NCI-H2196 treated with DMSO at 0.1 percent for 48 hours (cell line): ENCODE data around the gene CSNK2B.

ENCODE experiments used
- DNase-seq: peaks from one replicate; lab custom pipeline; 2025; ENCODE audit not compliant: unreplicated experiment; lab: John Stamatoyannopoulos, UW

CSNK2B gene

DNA sequence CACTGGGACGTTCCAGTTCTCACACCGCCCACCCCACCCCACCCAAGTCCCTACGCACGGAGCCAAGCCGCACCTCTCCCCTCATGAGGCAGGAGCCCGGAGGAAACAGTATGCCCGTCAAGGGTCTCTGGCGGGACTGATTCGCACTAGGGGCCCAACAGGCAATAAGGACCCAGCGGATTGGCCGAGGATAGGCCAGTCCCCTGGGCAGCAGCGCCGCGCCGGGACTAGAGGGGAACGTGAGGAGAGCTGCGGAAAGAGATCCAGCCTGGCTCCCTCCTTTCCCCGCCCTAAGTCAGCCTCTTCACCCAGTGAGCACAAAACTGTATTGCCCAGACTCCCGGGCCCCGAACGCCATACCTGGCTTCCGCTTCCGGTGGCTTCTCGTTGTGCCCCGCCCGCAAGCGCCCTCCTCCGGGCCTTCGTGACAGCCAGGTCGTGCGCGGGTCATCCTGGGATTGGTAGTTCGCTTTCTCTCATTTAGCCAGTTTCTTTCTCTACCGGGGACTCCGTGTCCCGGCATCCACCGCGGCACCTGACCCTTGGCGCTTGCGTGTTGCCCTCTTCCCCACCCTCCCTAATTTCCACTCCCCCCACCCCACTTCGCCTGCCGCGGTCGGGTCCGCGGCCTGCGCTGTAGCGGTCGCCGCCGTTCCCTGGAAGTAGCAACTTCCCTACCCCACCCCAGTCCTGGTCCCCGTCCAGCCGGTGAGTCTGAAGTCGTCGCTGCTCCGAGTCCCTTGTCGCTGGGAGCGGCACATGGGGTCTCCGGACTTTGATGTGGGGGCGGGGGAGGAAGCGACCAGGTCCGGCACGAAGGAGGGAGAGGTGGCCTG lies at the start of gene CSNK2B:
TSS of gene CSNK2B (plus strand) at position 580 of the 836 bp plus-strand sequence. CDS start 752 bp downstream, outside the sequence.
- DNase-seq = peak; percentile 97

GRCh38 chr6:31617010-31617409 lies 48.9 kb upstream of the CSNK2B start:
- DNase-seq = no peak

DNA sequence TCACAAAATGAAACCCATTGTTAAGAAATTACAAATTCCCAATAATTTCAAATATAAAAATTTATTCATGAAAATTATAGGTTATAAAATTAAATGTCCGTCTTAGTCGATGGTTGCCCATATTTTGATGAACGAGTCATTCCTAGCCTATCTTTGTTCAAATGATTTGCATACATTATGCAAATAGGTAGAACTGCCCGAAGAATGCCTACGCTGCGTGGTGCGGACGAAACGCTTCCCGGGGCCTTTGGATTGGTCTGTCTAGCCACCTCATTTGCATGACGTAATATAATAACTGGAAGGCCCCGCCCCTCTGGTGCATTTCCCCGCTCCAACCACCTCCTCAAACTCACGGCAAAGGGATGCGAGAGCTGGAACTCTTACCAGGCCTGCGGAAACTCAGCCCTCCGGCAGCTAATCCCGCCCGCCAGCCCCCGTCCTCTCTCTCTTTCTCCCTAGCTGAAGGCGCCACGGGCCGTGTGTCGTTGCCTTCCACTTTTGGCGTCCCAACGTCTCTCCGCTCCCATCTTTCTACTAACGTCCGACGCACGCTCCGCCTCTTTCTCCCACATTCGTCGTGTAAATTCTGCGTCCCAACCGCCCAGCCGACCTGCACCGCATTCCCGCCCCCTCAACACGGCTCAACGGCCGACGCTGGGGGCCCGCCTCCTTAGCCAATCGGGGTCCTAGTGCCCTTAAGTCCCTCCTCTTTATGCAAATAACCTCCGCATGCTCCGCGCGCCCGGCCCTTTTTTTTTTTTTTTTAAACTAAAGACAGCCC lies 45.9 kb upstream of the CSNK2B start:
- DNase-seq = peak; percentile 99

GRCh38 chr6:31620586-31621319 lies 45.1 kb upstream of the CSNK2B start, which contains the start of gene PRRC2A:
PRRC2A (plus strand) TSS chr6:31620715; CDS start chr6:31622790, 2,075 bp downstream.
- peak; percentile 76 for DNase-seq

DNA sequence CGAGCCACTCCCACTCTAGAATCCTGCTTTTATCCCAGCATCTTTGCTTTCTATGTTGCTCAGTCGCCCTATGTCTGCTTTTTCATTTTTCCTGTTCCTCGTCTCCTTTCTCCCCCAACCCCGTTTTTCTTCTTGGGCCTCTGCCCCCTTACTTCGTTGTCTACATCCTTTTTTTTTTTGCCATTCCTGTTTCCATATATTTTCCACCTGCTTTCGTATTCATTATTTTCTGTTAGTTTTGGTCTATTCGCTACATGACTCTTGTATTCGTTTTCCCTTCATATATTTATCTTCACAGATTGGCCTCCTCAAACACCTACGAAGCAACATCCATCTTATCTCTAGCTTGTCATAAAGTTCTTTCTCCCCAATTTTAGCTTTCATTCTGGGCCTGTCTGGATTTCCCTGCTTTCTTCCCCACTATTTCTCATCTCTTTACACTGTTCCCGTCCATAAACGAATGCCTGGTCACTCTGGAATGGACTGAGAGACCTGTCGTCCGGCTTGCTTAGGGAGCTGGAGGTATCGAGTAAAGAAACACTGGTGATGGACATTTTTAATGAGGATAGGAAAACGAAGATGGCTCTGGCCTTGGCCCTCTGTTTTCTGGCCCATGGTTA lies 44.5 kb upstream of the CSNK2B start:
- DNase-seq = no peak

- DNase-seq = no peak
Observed at GRCh38 chr6:31621991-31622390, 43.9 kb upstream of the CSNK2B start.

DNA sequence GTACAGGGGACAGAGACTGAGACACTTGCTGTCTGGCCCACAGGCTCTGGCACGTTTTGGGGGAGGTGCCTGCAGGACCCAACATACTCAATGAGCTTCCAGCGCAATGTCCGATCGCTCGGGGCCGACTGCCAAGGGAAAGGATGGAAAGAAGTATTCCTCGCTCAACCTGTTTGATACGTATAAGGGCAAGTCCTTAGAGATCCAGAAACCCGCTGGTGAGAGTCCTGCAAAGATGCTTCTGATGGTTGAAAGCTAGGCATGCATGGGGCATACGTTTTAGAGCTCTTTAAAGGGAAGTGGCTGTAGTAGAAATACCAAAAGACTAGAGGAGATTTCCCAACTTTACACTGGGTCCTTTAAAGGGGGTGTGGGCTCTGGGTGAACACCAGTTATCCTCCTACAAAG lies 43.2 kb upstream of the CSNK2B start:
- no peak for DNase-seq

- no peak for DNase-seq
Observed at GRCh38 chr6:31624070-31624469, 41.8 kb upstream of the CSNK2B start.

DNA sequence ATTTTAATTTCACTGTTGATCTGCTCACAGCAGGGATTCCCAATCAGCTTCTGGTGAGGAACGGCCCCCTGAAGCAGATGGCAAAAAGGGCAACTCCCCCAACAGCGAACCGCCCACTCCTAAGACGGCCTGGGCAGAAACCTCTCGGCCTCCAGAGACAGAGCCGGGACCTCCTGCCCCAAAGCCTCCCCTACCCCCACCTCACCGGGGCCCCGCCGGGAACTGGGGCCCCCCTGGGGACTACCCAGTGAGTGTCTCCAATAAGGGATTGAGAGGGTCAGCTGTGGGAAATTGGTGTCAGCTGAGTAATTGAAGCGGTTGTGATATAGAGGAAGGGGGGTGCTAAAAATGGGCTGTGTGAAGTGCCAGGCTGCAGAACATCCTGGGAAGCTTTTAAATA lies 38.9 kb upstream of the CSNK2B start:
- DNase-seq = no peak

DNA sequence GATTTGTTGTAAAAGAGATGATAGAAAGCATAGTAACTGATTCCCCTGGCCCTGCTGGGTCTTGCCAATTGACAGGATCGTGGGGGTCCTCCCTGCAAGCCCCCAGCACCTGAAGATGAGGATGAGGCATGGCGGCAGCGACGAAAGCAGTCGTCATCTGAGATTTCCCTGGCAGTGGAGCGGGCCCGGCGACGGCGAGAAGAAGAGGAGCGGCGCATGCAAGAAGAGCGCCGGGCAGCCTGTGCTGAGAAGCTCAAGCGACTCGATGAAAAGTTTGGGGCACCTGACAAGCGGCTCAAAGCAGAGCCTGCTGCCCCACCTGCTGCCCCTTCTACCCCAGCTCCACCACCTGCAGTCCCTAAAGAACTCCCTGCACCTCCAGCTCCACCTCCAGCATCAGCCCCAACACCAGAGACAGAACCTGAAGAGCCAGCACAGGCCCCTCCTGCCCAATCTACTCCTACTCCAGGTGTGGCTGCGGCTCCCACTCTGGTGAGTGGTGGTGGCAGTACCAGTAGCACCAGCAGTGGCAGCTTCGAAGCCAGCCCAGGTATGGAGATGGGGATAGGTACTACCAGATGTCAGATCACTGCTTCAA lies 38.1 kb upstream of the CSNK2B start:
- no peak for DNase-seq

- no peak for DNase-seq
Observed at GRCh38 chr6:31629014-31629413, 36.9 kb upstream of the CSNK2B start.

GRCh38 chr6:31630177-31630934 lies 35.5 kb upstream of the CSNK2B start:
- DNase-seq = no peak

- no peak for DNase-seq
Observed at GRCh38 chr6:31631209-31631608, 34.7 kb upstream of the CSNK2B start.

DNA sequence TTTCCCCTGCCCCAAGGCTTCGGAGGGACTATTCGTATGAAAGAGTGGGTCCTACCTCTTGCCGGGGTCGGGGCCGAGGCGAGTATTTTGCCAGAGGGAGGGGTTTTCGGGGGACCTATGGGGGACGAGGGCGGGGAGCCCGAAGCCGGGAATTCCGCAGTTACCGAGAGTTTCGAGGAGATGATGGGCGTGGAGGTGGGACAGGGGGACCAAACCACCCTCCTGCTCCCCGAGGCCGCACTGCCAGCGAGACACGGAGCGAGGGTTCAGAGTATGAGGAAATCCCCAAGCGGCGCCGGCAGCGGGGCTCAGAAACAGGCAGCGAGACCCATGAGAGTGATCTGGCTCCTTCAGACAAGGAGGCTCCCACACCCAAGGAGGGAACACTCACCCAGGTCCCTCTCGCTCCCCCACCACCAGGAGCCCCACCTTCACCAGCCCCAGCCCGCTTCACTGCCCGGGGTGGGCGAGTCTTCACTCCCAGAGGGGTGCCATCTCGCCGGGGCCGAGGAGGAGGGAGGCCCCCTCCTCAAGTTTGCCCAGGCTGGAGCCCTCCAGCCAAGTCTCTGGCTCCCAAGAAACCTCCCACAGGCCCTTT lies 34.1 kb upstream of the CSNK2B start:
- no peak for DNase-seq

- no peak for DNase-seq
Observed at GRCh38 chr6:31632279-31632946, 33.5 kb upstream of the CSNK2B start.

GRCh38 chr6:31633447-31633846 lies 32.4 kb upstream of the CSNK2B start:
- DNase-seq = no peak

GRCh38 chr6:31634131-31634530 lies 31.7 kb upstream of the CSNK2B start:
- DNase-seq = no peak

DNA sequence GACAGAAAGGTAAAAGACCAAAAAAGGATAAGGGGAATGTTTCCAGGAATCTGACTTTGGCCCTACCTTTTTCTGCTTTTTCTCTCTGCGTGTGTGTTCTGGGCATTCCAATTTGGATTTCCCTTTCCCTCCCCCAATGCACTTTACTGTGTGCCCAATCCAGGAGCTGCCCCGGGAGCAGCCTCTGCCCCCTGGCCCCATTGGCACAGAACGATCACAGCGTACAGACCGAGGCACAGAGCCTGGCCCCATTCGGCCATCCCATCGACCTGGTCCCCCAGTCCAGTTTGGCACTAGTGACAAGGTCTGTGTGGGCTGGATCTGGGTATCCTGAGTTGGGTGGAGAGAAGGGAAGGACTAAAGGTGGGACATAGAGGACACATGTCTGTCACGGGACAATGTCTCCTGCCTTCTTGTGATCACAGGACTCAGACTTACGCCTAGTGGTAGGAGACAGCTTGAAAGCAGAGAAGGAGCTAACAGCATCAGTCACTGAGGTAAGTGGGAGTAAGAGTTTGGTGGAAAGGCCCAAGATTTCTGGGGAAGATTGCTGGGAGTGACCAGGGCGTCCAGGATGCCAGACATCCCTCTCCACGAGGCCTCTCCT lies 30.8 kb upstream of the CSNK2B start:
- DNase-seq = no peak
